ENCODE results near the gene DAPP1. TPM values are rescaled to one million over a fixed set of nuclear protein-coding genes. Genes with fewer than 3 reads are reported as not detected.

Gene DAPP1
- polyA plus RNA-seq, 5 donors: 2.3 to 3.4 (median 2.8) TPM

- DNase-seq: no peak
Observed at GRCh38 chr4:99853999-99854398, 37.4 kb downstream of the DAPP1 start.

GRCh38 chr4:99855678-99856077 is 39.1 kb downstream of the DAPP1 start:
- DNase-seq: no peak

- DNase-seq: no peak
Observed at GRCh38 chr4:99856166-99856565, 39.5 kb downstream of the DAPP1 start.

GRCh38 chr4:99857307-99857706 is 40.7 kb downstream of the DAPP1 start:
- DNase-seq: no peak

- no peak for DNase-seq
Observed at GRCh38 chr4:99859618-99860017, 43.0 kb downstream of the DAPP1 start.

GRCh38 chr4:99860521-99860920 is 43.9 kb downstream of the DAPP1 start:
- no peak for DNase-seq

- no peak for DNase-seq
Observed at GRCh38 chr4:99861120-99861905, 44.7 kb downstream of the DAPP1 start.

- peak; percentile 47 to 62 for DNase-seq
Observed at GRCh38 chr4:99863804-99864203, 47.2 kb downstream of the DAPP1 start.

- DNase-seq: no peak
Observed at GRCh38 chr4:99868126-99868596, 51.5 kb downstream of the DAPP1 start.

GRCh38 chr4:99872570-99872969 is 55.9 kb downstream of the DAPP1 start:
- no peak for DNase-seq

GRCh38 chr4:99875071-99875470 is 58.4 kb downstream of the DAPP1 start:
- DNase-seq: no peak

- no peak for DNase-seq
Observed at GRCh38 chr4:99876946-99877345, 60.3 kb downstream of the DAPP1 start.

- no peak for DNase-seq
Observed at GRCh38 chr4:99878604-99879003, 62.0 kb downstream of the DAPP1 start.

- DNase-seq: no peak
Observed at GRCh38 chr4:99879458-99879857, 62.8 kb downstream of the DAPP1 start.

- peak; percentile 21 to 44 for DNase-seq
Observed at GRCh38 chr4:99885063-99885664, 68.5 kb downstream of the DAPP1 start.

GRCh38 chr4:99885687-99886086 is 69.1 kb downstream of the DAPP1 start:
- DNase-seq: no peak

GRCh38 chr4:99886146-99886545 is 69.5 kb downstream of the DAPP1 start:
- DNase-seq: no peak

- DNase-seq: no peak
Observed at GRCh38 chr4:99887837-99888236, 71.2 kb downstream of the DAPP1 start.

GRCh38 chr4:99891351-99891750 is 74.7 kb downstream of the DAPP1 start:
- DNase-seq: no peak

GRCh38 chr4:99893029-99893428 is 76.4 kb downstream of the DAPP1 start:
- no peak for DNase-seq

- peak in 1 of 2 donors; percentile 0 for DNase-seq
Observed at GRCh38 chr4:99893839-99894160, 77.2 kb downstream of the DAPP1 start.

GRCh38 chr4:99894161-99894997 is 77.8 kb downstream of the DAPP1 start, which contains the start of gene LAMTOR3:
Gene LAMTOR3, minus strand, starts transcription at chr4:99894427. Its CDS starts 464 bp downstream, at chr4:99893963.
- DNase-seq: peak; percentile 87 to 89
